T-helper 22 cell (primary cell): Measurements from ENCODE around the gene APLF.
"Not testable (repeated sequence)": the region's sequence is repeated elsewhere in the genome, so short reads cannot be mapped to it uniquely, and the experiment has no call there.

Source experiments
- DNase-seq: peaks from one replicate; pipeline ENCODE4 v3.0.0-alpha.2; 2020; ENCODE audit warnings: low read depth

APLF gene

DNA sequence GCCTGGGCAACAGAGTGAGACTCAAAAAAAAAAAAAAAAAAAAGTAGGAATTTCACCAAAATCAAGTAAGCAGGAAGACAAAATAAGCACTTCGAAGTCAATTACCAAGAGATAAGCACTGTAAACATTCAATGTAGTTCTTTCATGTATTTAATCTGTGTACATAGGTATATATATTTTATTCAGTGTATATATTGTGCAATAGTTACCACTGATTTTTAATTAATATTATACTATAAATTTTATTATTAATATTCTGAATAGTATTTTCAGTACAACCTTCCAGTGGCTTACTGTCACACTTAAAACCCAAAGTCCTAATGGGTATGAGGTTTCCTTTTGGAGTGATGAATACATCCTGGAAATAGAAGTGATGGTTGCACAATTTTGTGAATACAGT is 9.1 kb downstream of the APLF start:
- DNase-seq = no peak

DNA sequence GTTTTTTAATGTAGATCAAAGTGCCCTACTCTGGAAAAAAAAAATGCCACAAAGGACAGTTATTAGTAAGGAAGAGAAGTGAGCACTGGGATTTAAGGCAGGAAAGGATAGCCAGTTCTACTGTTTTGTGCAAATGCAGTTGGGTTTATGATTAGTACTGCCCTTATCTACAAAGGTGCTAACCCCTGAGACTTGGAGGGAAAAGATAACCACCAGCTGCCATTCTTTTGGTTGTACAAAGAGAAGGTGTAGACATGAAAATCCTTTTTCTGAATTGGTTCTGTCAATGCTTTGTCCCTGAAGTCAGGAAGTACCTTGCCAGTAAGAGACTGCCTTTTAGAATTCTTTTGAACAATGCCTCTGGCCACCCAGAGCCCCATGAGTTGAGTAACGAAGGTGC is 11.3 kb downstream of the APLF start:
- no peak for DNase-seq

DNA sequence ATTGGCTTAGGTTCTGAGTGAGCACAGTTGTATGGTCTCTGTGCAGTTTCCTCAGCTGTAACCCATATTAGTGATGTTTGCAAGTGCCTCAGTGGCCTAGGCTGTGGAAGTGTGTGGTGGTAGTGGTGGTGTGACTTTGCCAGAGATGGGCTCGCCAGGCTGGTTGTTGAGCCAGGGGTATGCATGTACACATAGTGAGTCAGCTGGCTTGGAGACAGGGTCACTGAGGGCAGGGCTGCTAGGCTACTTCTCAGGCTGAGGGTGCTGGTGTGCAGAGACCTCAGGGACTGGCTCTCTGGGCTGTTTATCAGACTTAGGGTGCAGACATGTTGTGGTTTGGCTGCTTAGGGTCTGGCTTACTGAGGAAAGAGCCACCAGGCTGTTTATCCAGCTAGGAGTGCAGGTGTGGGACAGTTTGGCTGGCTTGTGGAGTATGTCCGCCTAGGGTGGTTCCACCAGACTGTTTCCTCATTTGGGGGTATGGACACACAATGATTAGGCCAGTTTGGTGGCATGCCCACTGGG is 15.0 kb downstream of the APLF start:
- DNase-seq = no peak

DNA sequence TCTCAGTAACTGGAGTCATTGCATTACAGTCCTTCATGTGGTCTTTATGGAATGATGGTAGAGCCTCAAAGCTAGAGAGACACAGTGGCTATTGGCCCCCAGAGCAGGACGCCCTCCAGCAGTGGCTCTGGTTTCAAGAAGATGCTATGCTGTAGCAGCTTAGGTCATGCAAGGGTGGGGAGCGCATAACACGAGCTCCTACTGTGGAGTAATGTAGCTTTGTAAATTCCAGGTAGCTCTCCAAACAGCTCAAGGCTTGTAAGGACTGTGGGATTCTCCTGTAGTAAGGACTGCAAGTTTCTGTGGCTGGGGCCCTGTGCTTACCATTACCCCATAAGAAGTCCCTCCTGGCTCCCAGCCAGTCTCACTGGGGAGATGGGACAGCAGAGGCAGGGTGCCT is 15.6 kb downstream of the APLF start:
- DNase-seq = no peak

DNA sequence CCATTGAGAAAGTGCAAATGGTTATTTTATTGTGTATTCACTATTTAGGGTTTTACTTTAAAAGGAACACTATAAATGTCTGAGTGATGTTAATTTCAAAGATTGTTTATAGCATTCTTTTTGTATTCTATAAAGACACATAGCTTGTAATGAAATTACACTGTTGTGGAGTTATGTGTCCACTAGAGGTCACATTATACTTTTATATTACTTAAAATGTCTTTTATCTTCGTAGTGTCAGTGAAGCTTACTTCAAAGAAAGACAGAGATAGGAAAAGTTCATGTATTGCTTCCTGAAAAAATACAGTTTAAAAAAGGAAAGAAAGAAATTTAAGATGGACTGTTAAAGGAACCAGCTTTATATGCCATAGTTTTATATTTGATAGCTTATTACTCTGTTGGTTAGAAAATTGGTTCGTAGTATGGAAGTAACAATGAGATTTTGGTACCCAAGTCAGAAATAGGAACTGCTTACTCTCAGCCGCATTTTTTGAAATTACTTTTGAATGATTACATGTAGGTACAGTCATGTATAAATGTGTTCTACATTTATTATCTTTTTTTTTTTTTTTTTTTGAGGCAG is 20.5 kb downstream of the APLF start:
- no peak for DNase-seq

DNA sequence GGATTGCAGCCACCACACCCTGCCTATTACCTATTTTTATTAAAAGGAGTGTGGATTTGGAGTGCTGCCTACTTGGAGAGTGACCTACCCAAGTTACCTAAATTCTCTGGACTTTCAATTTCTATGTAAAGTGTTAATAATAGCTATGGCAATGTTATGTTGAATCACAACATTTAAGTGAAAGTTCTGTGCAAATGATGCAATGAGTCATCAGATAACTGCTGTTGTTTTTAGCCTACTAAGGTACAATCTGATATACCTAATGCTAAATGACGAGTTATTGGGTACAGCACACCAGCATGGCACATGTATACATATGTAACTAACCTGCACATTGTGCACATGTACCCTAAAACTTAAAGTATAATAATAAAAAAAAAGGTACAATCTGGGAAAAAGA is 21.2 kb downstream of the APLF start:
- DNase-seq = not testable (repeated sequence)

DNA sequence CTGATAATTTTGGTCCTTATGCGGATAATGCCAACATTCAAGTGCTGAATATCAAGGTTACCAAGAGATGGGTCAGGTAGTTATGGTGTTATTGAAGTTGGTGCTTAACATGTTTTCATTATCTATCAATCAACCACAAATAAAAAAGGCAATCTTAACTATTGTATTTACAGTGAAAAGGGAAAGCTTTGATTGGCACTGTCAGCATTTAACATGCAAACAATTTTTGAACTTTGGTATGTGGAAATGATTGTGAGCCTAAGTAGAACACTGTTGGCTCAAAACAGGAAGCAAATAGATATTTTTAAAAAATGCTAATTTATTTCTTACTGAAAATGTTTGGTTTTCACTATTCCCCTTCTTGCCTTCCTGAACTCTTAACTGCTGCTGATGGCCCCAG is 21.9 kb downstream of the APLF start:
- DNase-seq = no peak

DNA sequence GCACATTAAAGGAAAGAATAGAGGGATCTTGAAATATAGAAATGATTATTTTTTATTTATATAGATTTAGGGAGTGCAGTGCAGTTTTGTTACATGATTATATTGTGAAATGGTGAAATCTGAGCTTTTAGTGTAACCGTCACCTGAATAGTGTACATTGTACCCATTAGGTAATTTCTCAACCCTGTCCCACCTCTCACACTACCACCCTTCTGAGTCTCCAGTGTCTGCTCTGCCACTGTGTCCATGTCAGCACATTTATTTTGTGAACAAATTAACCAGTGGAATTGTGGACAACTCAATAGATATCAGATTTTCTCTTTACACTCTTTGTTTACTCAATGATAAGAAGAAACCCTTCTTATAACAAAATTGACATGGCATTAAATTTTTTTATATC is 24.2 kb downstream of the APLF start:
- no peak for DNase-seq

DNA sequence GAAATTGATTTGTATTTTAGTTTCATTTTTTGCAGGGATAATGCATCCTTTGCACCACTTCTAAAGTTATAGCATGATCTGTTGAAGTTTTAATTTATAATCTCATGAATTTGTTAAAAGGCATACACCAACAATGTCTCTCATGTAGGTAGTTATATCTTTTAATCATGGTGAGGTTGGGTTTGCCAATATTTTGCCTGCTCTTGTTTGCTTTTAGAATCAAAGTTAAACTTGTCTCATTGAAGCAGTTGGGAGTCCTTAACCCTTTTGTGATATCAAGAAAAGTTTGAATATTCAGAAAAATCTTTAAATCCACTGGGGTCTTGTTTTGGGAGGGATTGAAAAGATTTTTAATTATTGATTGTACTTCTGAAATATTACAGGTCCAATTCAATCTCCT is 31.7 kb downstream of the APLF start:
- no peak for DNase-seq

DNA sequence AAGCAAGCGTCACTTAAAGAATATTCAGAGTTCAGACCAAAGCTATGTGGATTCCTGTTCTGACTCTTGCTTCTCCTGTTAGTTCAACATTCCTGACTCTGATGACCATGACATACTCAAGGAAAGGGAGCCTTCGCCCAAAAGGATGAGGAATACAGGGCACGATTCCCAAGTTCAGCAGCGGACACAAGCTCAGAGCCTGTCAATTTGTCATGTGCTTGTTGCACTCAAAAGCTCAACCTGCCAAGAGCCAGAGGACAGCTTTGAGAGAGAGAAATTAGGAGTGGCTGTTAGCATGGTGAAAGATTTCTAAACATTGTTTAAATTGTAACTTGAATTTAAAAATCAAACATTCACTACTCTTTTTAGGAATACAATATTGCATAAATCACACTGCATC is 33.3 kb downstream of the APLF start:
- no peak for DNase-seq

DNA sequence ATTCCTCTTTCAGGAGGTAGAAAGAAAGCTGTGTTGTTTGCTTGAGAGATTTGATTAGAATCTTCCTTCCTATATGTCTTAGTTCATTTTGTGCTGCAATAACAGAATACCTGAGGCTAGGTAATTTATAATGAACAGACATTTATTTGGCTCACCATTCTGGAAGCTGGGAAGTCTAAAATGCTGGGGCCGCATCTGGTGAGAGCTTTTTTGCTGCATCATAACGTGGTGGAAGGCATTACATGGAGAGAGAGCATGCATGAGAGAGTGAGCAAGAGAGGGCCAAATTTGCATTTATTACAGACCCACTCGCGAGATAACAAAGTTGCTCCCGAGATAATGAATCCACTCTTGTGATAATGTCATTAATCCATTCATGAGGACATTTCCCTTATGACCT is 34.4 kb downstream of the APLF start:
- no peak for DNase-seq

DNA sequence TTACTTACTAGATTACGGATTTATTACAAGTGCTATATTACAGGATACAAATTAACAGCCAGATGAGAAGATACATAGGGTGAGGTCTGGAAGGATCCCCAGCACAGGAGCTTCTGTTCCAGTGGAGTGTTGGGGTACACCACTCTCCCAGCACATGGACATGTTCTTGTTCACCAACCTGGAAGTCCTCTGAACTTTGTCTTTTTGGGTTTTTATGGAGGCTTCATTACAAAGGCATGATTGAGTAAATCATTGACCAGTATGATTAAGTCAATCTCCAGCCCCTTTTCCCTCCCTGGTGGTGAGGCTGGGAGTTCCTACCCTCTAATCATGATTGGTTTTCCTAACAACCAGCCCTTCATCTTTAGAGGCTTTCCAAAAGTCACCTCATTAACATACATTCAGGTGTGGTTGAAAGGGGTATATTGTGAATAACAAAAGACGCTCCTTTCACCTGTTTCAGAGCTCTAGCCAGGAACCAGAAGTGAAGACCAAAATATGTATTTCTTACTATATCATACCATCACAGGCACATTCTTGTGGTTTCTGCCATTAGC is 38.3 kb downstream of the APLF start:
- no peak for DNase-seq

DNA sequence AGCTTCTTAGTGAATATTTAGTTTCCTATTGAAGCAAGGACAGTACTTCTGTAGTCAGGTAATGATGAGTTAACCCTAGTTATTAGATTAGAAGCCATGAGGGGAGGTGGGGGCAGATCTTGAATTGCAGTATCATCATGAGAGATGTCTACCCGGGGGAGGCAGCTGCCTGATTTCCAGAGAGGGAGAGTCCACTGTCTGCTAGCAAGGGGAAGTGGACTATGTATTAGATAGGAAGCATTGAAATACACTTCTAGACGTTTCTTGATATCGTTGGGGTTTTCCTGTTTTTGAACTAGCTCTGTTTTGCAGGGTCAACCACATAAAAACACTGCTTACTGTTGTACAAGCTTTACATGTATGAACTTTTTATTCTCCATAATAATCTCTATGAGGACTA is 38.8 kb downstream of the APLF start:
- no peak for DNase-seq

DNA sequence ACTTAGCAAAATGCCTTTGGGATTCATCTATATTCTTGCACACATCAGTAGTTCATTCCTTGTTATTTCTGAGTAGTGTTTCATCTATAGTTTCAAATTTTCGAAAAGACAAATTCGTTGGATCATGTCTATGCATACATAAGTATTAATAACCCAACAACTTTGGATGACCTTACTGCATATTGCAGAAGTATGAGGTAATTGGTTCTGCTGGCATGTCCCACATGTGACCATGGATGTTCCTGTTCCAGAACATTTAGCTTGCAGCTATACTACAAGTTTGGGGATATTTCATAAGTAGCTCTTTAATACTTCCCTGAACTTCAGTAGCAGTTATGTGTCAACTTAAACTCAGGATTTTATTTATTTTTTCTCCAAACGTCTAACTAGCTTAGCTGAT is 44.9 kb downstream of the APLF start:
- no peak for DNase-seq

DNA sequence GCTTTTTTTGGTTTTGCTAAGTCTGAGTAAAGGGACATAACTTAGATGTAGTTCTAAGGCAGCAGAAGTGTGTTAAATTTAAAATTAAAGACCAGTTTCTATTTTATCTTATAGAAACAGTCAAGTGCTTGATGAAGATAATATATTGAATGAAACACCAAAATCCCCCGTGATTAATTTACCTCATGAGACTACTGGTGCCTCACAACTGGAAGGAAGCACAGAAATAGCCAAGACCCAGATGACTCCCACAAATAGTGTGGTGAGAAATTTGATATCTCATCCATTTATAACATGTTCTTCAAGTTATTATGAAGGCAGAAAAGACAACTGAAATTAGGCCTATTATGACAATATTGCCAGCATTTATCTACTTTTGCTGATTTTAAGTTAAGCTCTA is 45.6 kb downstream of the APLF start:
- no peak for DNase-seq

DNA sequence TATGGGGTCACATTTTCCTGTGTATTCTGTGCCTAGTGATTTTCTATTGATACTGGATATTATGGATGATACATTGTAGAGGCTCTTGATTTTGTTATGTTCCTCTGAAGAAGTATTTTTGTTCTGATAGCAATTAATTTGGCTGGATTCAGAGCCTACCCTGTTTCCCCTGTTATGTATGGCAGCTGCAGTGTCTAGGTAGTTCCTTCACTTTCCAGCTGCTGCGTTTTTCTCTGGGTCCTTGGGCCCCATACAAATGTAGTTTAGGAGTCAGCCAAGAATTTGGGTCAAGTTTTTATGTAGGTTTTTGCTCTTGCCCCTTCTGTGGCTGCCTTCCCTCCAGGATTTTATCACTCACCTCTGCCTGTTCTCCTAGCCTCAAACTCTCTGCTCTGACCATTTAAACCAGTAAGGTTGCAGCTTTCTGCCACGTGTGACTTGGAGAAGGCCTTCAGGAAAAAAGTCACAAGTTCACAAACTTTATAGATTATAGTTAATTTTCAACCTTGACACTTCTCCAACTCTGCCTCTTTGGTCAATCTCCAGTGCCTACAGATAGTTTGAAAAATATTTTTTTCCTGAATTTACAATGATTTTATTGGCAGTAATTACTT is 47.0 kb downstream of the APLF start:
- DNase-seq = no peak

DNA sequence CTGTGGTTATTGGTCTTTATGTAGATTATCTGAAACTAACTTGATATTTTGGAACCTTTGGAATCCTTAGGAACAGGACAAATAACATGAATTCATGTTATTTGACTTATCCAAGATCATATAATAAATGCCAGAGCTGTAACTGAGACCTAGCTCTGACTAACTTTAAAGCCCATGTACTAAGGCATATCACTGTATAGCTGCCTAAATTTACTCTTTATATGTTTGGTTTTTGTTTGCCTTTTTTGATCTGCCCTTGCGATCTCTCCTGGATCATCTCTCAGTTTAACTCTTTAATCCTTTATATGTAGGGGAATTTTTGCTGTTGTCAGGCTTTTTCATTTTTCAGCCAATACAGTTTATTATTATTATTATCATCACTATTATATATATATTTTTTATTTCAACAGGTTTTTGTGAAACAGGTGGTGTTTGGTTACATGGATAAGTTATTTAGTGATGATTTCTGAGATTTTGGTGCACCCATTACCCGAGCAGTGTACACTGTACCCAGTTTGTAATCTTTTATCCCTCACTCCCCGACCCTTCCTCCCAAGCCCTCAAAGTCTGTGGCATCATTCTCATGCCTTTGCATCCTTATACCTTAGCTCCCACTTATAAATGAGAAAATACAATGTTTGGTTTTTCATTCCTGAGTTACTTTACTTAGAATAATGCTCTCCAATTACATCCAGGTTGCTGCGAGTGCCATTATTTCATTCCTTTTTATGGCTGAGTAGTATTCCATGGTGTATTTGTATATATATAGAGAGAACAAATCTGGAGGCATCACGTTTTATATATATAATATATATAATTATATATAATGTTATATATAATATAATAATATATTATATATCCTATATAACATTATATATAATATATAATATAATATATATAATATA is 48.9 kb downstream of the APLF start:
- no peak for DNase-seq

DNA sequence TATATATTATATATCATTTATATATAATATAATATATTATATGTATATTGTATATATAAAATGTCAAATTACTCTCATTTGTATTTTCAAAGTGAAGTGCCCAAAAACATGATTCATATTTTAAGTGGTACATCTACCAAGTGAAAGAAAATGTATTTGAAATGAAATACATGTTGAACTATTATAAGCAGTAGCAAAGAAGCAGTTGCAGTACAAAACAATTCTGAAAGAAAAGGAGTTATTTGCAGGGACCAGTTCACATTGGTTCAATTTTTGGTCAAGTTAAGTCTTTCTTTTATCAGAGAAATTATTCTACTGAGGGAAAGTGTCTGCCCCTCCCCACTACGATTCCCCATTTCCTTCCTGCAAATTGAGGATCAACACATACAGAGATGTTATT is 51.9 kb downstream of the APLF start:
- DNase-seq = no peak

DNA sequence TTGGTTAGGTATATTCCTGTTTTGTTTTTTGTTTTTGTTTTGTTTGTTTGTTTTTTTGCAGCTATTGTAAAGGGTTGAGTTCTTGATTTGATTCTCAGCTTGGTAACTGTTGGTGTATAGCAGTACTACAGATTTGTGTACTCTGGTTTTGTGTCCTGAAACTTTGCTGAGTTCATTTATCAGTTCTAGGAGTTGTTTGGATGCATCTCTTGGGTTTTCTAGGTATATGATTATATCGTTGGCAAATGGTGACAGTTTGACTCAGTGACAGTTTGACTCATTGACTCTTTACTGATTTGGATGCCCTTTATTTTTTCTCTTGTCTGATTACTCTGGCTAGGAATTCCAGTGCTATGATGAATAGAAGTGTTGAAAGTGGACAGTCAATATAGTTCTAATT is 53.7 kb downstream of the APLF start:
- DNase-seq = no peak

DNA sequence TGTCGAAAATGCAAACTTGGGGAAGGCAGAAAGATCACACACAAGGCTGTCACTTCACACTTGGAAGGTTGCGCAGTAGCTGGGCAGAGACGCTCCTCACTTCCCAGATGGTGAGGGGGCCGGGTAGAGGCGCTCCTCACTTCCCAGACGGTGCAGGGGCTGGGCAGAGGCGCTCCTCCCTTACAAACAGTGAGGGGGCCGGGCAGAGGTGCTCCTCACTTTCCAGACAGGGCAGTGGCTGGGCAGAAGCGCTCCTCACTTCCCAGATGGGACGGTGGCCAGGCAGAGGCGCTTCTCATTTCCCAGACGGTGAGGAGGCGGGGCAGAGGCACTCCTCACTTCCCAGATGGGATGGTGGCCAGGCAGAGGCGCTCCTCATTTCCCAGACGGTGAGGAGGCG is 59.6 kb downstream of the APLF start:
- not testable (repeated sequence) for DNase-seq

DNA sequence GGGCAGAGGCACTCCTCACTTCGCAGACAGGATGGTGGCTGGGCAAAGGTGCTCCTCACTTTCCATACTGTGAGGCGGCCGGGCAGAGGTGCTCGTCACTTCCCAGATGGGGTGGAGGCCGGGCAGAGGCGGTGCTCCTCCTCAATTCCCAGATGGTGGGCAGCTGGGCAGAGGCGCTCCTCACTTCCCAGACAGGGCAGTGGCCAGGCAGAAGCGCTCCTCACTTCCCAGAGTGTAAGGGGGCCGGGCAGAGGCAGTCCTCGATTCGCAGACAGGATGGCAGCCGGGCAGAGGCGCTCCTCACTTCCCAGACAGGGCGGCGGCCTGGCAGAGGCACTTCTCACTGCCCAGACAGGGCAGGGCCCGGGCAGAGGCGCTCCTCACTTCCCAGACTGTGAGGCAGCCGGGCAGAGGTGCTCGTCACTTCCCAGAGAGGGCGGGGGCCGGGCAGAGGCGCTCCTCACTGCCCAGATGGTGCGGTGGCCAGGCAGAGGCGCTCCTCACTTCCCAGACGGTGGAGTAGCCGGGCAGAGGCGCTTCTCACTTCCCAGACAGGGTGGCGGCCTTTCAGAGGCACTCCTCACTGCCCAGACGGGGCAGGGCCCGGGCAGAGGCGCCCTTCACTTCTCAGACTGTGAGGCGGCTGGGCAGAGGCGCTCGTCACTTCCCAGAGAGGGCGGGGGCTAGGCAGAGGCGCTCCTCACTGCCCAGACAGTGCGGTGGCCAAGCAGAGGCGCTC is 60.1 kb downstream of the APLF start:
- DNase-seq = not testable (repeated sequence)

DNA sequence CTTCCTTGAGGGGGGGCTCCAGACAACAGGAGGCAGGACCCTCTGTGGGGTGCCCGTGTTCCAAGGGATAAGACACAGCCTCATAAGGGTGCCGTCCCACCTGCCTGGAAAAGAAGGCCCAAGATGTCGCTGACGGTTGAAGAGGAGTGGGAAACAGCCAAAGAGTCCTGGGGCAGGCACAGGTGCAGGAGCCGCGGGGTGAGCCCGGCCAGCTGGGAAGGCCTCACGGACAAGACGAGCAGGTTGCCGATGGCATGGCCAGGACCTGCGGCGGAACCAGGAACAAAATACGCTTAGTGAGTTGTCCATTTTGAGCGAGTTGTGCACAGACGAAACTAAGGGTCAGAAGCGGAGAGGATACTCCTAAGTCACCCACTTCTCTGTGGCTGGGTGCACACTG is 61.8 kb downstream of the APLF start:
- not testable (repeated sequence) for DNase-seq
